HepG2 (cell line): ENCODE data around the gene CAD. TPM values are rescaled to one million over a fixed set of nuclear protein-coding genes. Genes with fewer than 3 reads are reported as not detected.

Experiments
- FOXO1 ChIP-seq: sonication (generic); formaldehyde crosslinking; IDR thresholded peaks from 2 replicates; pipeline ENCODE4 v1.4.0; 2020; ENCODE audit warnings: missing genetic modification reagents
- IRF2 ChIP-seq: IDR thresholded peaks from 2 replicates; pipeline ENCODE4 v1.6.1; 2018; ENCODE audit warnings: missing genetic modification reagents, missing compliant biosample characterization
- ISX ChIP-seq: sonication (generic); formaldehyde crosslinking; conservative IDR thresholded peaks from 2 replicates; pipeline ENCODE4 v1.5.0; 2020; ENCODE audit warnings: missing genetic modification reagents
- KAT7 ChIP-seq: IDR thresholded peaks from 2 replicates; pipeline ENCODE4 v1.6.1; 2018; ENCODE audit warnings: borderline replicate concordance, missing compliant biosample characterization
- MAZ ChIP-seq, 2 experiments: sonication (generic) in 1 of 2; formaldehyde crosslinking in 1 of 2; IDR thresholded peaks; 2 replicates each; pipeline versions ENCODE4 v1.5.0 to v1.6.1; 2012 to 2020; ENCODE audit warnings: low read depth in 2 of 2, mild to moderate bottlenecking in 2 of 2, borderline replicate concordance in 1 of 2, improper control_type of control experiment in 1 of 2, low read length in 1 of 2, missing genetic modification reagents in 1 of 2, moderate library complexity in 1 of 2
- NFE2 ChIP-seq: sonication (generic); formaldehyde crosslinking; IDR thresholded peaks from 2 replicates; pipeline ENCODE4 v1.4.0; 2020; ENCODE audit warnings: missing genetic modification reagents
- NFKB2 ChIP-seq: sonication (generic); formaldehyde crosslinking; IDR thresholded peaks from 2 replicates; pipeline ENCODE4 v1.4.0; 2020; ENCODE audit warnings: missing genetic modification reagents, borderline replicate concordance
- NFYC ChIP-seq: IDR thresholded peaks from 2 replicates; pipeline ENCODE4 v1.6.1; 2016; ENCODE audit warnings: missing genetic modification reagents, missing compliant biosample characterization
- PITX1 ChIP-seq: sonication (generic); formaldehyde crosslinking; IDR thresholded peaks from 2 replicates; pipeline ENCODE4 v1.5.1; 2020; ENCODE audit warnings: mild to moderate bottlenecking, missing genetic modification reagents
- RCOR2 ChIP-seq: IDR thresholded peaks from 2 replicates; pipeline ENCODE4 v1.6.1; 2016; ENCODE audit warnings: missing biosample characterization, missing genetic modification reagents
- RFXAP ChIP-seq: sonication (generic); formaldehyde crosslinking; IDR thresholded peaks from 2 replicates; pipeline ENCODE4 v1.4.0; 2020; ENCODE audit warnings: missing genetic modification reagents, borderline replicate concordance
- SETDB1 ChIP-seq: sonication (generic); formaldehyde crosslinking; IDR thresholded peaks from 2 replicates; pipeline ENCODE4 v1.5.1; 2020; ENCODE audit warnings: missing genetic modification reagents, mild to moderate bottlenecking, borderline replicate concordance
- SOX13 ChIP-seq, 3 experiments: fragments of 450-650 bp in 1 of 3; sonication (generic) in 1 of 3; formaldehyde crosslinking in 1 of 3; IDR thresholded peaks in 2 of 3; conservative IDR thresholded peaks in 1 of 3; 2 replicates each; pipeline versions ENCODE4 v1.5.0 to v1.6.1; 2016 to 2020; ENCODE audit warnings: antibody characterized with exemption in 1 of 3, mild to moderate bottlenecking in 1 of 3, missing compliant biosample characterization in 1 of 3, missing genetic modification reagents in 1 of 3, moderate library complexity in 1 of 3
- TAF1 ChIP-seq: sonication (generic); formaldehyde crosslinking; IDR thresholded peaks from 2 replicates; pipeline ENCODE4 v1.4.0; 2020; ENCODE audit warnings: missing genetic modification reagents
- TBX2 ChIP-seq: sonication (generic); formaldehyde crosslinking; IDR thresholded peaks from 2 replicates; pipeline ENCODE4 v1.5.0; 2020; ENCODE audit warnings: missing genetic modification reagents, mild to moderate bottlenecking, borderline replicate concordance
- ZFY ChIP-seq: sonication (generic); formaldehyde crosslinking; IDR thresholded peaks from 2 replicates; pipeline ENCODE4 v1.4.0; 2020; ENCODE audit warnings: missing genetic modification reagents
- ZNF331 ChIP-seq: sonication (generic); formaldehyde crosslinking; IDR thresholded peaks from 2 replicates; pipeline ENCODE4 v1.4.0; 2020; ENCODE audit warnings: missing genetic modification reagents
- ZNF34 ChIP-seq: sonication (generic); formaldehyde crosslinking; IDR thresholded peaks from 2 replicates; pipeline ENCODE4 v1.4.0; 2020; ENCODE audit warnings: mild to moderate bottlenecking, missing genetic modification reagents, borderline replicate concordance
- ZNF441 ChIP-seq: sonication (generic); formaldehyde crosslinking; IDR thresholded peaks from 2 replicates; pipeline ENCODE4 v1.7.0; 2021; ENCODE audit warnings: missing genetic modification reagents, borderline replicate concordance
- ZNF530 ChIP-seq: sonication (generic); formaldehyde crosslinking; IDR thresholded peaks from 2 replicates; pipeline ENCODE4 v1.5.0; 2020; ENCODE audit warnings: low read depth, mild to moderate bottlenecking, missing genetic modification reagents
- ZNF564 ChIP-seq: sonication (generic); formaldehyde crosslinking; IDR thresholded peaks from 2 replicates; pipeline ENCODE4 v1.8.1; 2023; ENCODE audit warnings: mild to moderate bottlenecking, missing genetic modification reagents
- ZNF616 ChIP-seq: sonication (generic); formaldehyde crosslinking; IDR thresholded peaks from 2 replicates; pipeline ENCODE4 v1.5.0; 2020; ENCODE audit warnings: low read depth, mild to moderate bottlenecking, missing genetic modification reagents
- ZNF629 ChIP-seq: sonication (generic); formaldehyde crosslinking; conservative IDR thresholded peaks from 2 replicates; pipeline ENCODE4 v1.5.0; 2020; ENCODE audit warnings: missing genetic modification reagents
- ZNF660 ChIP-seq: sonication (generic); formaldehyde crosslinking; IDR thresholded peaks from 2 replicates; pipeline ENCODE4 v1.5.1; 2020; ENCODE audit warnings: mild to moderate bottlenecking, low read depth, missing genetic modification reagents, borderline replicate concordance
- polyA plus RNA-seq, 8 experiments: library from polyadenylated mRNA; depleted of rRNA in 3 of 8; stranded (reverse) in 7 of 8; unstranded in 1 of 8; fragments of >200 nt; fragmentation: Illumina TruSeq in 4 of 8; extraction: Trizol in 4 of 8; gene quantifications; 2 replicates each; pipeline versions ENCODE4 v1.2.1 to v1.2.3, GENCODE V29; 2011 to 2016; ENCODE audit warnings: low read depth in 4 of 8, missing spikeins in 1 of 8, mixed read lengths in 1 of 8; ENCODE audit not compliant: insufficient read depth in 1 of 8
- total RNA-seq, 5 experiments: library from RNA; depleted of rRNA; stranded (reverse); fragments of >200 nt; fragmentation: Illumina TruSeq; extraction: Trizol; gene quantifications; 2 replicates each; pipeline ENCODE4 v1.2.3, GENCODE V29; 2016; ENCODE audit warnings: low read depth in 1 of 5
- TF ChIP-seq, protein P1 (sequence below): sonication (generic); formaldehyde crosslinking; IDR thresholded peaks from 2 replicates; pipeline ENCODE4 v1.8.0; 2022; ENCODE audit warnings: missing genetic modification reagents, mild to moderate bottlenecking, moderate library complexity, borderline replicate concordance
- TF ChIP-seq, protein P2 (sequence below): sonication (generic); formaldehyde crosslinking; IDR thresholded peaks from 2 replicates; pipeline ENCODE4 v1.8.0; 2023; ENCODE audit warnings: mild to moderate bottlenecking, missing genetic modification reagents

The CAD gene
- total and polyA plus RNA-seq, 2 of the 13 experiments (the other 11 are each of a cell fraction or from before 2014, with no cell fraction given): 21.7 to 37.0 TPM

DNA sequence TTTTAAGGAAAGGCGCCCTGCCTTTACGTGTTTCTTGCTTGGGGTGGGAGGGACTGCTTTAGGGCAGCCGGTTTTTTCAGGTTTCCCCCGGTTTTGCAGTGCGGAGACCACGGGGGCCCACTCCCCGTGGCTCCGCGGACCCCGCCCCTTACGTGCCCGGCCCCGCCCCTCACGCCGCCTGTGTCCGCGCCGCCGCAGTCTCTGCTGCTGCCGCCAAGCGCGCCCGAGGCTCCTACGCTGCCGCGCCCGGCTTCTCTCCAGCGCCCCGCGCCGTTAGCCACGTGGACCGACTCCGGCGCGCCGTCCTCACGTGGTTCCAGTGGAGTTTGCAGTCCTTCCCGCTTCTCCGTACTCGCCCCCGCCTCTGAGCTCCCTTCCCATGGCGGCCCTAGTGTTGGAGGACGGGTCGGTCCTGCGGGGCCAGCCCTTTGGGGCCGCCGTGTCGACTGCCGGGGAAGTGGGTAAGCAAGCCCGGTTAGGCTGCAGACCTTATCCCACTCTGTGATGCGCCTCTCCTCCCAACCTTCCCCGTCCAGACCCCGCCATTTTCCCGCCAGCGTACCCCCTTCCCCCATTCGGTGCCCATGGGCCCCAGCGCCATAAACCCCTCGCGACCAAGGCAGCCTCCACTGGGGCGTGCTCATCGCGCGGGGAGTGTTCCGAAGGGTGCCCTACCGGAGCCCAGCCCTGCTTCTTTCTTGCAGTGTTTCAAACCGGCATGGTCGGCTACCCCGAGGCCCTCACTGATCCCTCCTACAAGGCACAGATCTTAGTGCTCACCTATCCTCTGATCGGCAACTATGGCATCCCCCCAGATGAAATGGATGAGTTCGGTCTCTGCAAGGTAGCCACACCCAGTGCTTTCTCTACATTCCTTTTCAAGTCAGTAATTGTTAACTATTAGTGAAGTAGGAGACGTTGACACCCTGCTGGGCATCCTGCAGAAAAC is at the start of gene CAD (continued):
- TF ChIP-seq, protein P1, sequence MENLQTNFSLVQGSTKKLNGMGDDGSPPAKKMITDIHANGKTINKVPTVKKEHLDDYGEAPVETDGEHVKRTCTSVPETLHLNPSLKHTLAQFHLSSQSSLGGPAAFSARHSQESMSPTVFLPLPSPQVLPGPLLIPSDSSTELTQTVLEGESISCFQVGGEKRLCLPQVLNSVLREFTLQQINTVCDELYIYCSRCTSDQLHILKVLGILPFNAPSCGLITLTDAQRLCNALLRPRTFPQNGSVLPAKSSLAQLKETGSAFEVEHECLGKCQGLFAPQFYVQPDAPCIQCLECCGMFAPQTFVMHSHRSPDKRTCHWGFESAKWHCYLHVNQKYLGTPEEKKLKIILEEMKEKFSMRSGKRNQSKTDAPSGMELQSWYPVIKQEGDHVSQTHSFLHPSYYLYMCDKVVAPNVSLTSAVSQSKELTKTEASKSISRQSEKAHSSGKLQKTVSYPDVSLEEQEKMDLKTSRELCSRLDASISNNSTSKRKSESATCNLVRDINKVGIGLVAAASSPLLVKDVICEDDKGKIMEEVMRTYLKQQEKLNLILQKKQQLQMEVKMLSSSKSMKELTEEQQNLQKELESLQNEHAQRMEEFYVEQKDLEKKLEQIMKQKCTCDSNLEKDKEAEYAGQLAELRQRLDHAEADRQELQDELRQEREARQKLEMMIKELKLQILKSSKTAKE: no peak
- TF ChIP-seq RCOR2 (no peak), IRF2 (CRISPR knock-in tag) (no peak), NFYC (no peak), SOX13 (IDR thresholded peaks at IDR 0.05) (no peak), SOX13 (CRISPR knock-in tag; conservative IDR thresholded peaks at IDR 0.05 in 1 of 2, IDR thresholded peaks at IDR 0.05 in 1 of 2) (0 out of 4 replicates have a peak, but pooled peaks of 1 of the 2 experiments have one; percentile 21), KAT7 (CRISPR knock-in tag) (0 out of 2 replicates have a peak, but pooled peaks have one; percentile 60), NFKB2 (CRISPR knock-in tag) (peak; percentile 86), ZNF564 (CRISPR knock-in tag) (no peak), TAF1 (CRISPR knock-in tag) (peak; percentile 55; the same call in 1 of the 2 replicates), MAZ (IDR thresholded peaks at IDR 0.05; ENCODE audit: borderline replicate concordance, low read depth, low read length) (no peak), MAZ (CRISPR knock-in tag; IDR thresholded peaks at IDR 0.05; ENCODE audit: low read depth) (peak; percentile 52; the same call in 1 of the 2 replicates), ZNF629 (CRISPR knock-in tag) (no peak), RFXAP (peak; percentile 47; the same call in 1 of the 2 replicates), ZNF34 (CRISPR knock-in tag) (no peak), ZNF660 (CRISPR knock-in tag) (no peak), ZNF616 (CRISPR knock-in tag) (peak; percentile 77; the same call in 1 of the 2 replicates), TBX2 (peak; percentile 66; the same call in 1 of the 2 replicates), ZNF331 (CRISPR knock-in tag) (peak; percentile 56), SETDB1 (CRISPR knock-in tag) (no peak), PITX1 (CRISPR knock-in tag) (no peak), NFE2 (CRISPR knock-in tag) (no peak), ZFY (CRISPR knock-in tag) (peak; percentile 35; the same call in 1 of the 2 replicates), ZNF530 (CRISPR knock-in tag) (no peak), FOXO1 (CRISPR knock-in tag) (no peak), ISX (no peak; the same call in 1 of the 2 replicates), ZNF441 (CRISPR knock-in tag) (peak; percentile 24; the same call in 1 of the 2 replicates)
- TF ChIP-seq, protein P2, sequence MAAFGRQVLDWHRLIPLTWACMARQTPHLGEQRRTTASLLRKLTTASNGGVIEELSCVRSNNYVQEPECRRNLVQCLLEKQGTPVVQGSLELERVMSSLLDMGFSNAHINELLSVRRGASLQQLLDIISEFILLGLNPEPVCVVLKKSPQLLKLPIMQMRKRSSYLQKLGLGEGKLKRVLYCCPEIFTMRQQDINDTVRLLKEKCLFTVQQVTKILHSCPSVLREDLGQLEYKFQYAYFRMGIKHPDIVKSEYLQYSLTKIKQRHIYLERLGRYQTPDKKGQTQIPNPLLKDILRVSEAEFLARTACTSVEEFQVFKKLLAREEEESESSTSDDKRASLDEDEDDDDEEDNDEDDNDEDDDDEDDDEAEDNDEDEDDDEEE (CRISPR knock-in tag): peak; percentile 72; the same call in 1 of the 2 replicates
